ENCODE data around the gene ATXN2L.

The ATXN2L gene

DNA sequence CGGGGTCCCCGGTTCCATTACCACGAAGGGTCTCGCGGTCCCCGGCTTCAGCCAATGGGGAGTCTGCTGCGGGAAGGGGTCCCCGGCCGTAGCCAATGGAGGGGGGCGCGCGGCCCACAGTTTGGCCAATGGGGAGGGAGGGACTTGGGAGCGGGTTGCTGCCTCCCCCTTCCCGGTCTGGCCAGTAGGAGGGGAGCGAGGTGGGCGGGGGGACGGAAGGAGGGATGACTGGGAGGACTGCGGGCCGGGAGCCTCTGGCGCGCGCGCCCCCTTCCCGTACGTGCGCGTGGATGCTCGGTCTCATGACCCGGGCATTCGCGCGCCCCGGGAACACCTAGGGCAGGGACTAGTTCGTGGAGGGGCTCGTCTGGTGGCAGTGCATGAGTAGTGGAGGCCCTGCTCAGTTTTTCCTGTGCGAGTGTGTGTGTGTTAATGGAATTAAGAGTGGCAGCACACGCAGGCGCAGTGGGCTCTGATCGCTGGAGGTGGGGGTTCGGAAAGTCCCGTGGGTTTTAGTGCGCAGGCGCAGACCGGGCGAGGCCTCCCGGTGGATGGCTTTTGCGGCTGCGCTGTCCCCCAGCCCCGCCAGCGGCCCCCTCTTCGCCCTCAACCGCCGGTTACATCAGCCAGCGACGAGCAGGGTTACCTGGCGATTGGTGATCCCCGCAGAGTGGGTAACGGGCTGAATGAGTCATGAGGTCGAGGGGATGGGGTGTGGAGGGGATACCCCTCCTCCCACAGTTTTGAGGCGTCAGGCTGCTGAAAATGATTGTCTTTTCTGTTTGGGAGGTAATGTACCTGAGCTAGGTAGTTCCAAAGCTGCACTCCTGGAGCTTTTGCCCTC lies 1.3 kb downstream of the ATXN2L start:
- TF ChIP-seq POLR2AphosphoS5 (IDR thresholded peaks at IDR 0.05; ENCODE audit: low read depth, low read length) (peak; percentile 80), TAF1 (IDR thresholded peaks at IDR 0.05; ENCODE audit: borderline replicate concordance, insufficient read depth, low read length) (0 out of 2 replicates have a peak, but pooled peaks have one; percentile 33), FOXP2 (optimal IDR thresholded peaks at IDR 0.05; ENCODE audit: borderline replicate concordance, extremely low read depth, extremely low read length, insufficient read depth) (peak; percentile 68), SIN3A (IDR thresholded peaks at IDR 0.05; ENCODE audit: borderline replicate concordance, insufficient read depth, low read length) (no peak), REST (IDR thresholded peaks at IDR 0.05; ENCODE audit: insufficient read depth in 1 of 2, low read depth in 2 of 2, low read length in 2 of 2) (no peak)

DNA sequence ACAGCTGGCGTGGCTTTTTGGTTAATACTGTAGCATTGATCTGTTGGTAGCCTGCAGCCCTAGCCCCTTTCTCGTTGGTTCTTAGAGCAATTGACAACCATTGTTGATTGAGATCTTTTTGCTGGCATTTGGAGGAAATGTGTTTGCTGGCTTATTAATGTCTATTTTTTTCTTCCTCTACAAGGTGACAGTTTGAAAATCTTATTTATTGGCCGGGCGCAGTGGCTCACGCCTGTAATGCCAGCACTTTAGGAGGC lies 1.8 kb downstream of the ATXN2L start:
- no peak for TF ChIP-seq REST (IDR thresholded peaks at IDR 0.05; ENCODE audit: insufficient read depth in 1 of 2, low read depth in 2 of 2, low read length in 2 of 2)

GRCh38 chr16:28826141-28826540 lies 3.3 kb downstream of the ATXN2L start:
- TF ChIP-seq SIN3A (IDR thresholded peaks at IDR 0.05; ENCODE audit: borderline replicate concordance, insufficient read depth, low read length) (no peak), FOXP2 (optimal IDR thresholded peaks at IDR 0.05; ENCODE audit: borderline replicate concordance, extremely low read depth, extremely low read length, insufficient read depth) (no peak), TAF1 (IDR thresholded peaks at IDR 0.05; ENCODE audit: borderline replicate concordance, insufficient read depth, low read length) (no peak), POLR2AphosphoS5 (IDR thresholded peaks at IDR 0.05; ENCODE audit: low read depth, low read length) (no peak), REST (IDR thresholded peaks at IDR 0.05; ENCODE audit: insufficient read depth in 1 of 2, low read depth in 2 of 2, low read length in 2 of 2) (no peak)

DNA sequence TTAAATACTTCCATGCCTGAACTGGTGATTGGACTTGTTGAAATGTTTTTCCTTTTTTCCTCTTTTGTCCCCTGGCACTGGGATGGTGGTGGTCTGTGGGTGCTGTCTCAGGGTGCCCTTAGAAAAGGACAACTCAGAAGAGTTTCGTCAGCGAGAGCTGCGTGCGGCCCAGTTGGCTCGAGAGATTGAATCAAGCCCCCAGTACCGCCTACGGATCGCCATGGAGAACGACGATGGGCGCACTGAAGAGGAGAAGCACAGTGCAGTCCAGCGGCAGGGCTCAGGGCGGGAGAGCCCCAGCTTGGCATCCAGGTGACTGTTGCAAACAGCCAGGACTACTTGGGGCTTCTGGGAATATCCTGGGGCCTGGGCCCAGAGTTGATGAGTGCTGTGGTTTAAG lies 6.9 kb downstream of the ATXN2L start:
- TF ChIP-seq SIN3A (IDR thresholded peaks at IDR 0.05; ENCODE audit: borderline replicate concordance, insufficient read depth, low read length) (no peak), REST (IDR thresholded peaks at IDR 0.05; ENCODE audit: insufficient read depth in 1 of 2, low read depth in 2 of 2, low read length in 2 of 2) (no peak), FOXP2 (optimal IDR thresholded peaks at IDR 0.05; ENCODE audit: borderline replicate concordance, extremely low read depth, extremely low read length, insufficient read depth) (no peak), POLR2AphosphoS5 (IDR thresholded peaks at IDR 0.05; ENCODE audit: low read depth, low read length) (no peak), TAF1 (IDR thresholded peaks at IDR 0.05; ENCODE audit: borderline replicate concordance, insufficient read depth, low read length) (no peak)

- TF ChIP-seq FOXP2 (optimal IDR thresholded peaks at IDR 0.05; ENCODE audit: borderline replicate concordance, extremely low read depth, extremely low read length, insufficient read depth) (no peak), REST (IDR thresholded peaks at IDR 0.05; ENCODE audit: insufficient read depth in 1 of 2, low read depth in 2 of 2, low read length in 2 of 2) (no peak), TAF1 (IDR thresholded peaks at IDR 0.05; ENCODE audit: borderline replicate concordance, insufficient read depth, low read length) (no peak), POLR2AphosphoS5 (IDR thresholded peaks at IDR 0.05; ENCODE audit: low read depth, low read length) (no peak), SIN3A (IDR thresholded peaks at IDR 0.05; ENCODE audit: borderline replicate concordance, insufficient read depth, low read length) (no peak)
These were observed 7.7 kb downstream of the ATXN2L start for GRCh38 chr16:28830531-28830930.
